NOMO-1 treated with dmso at 0.1 percent for 144 hours (cell line): ENCODE data around the gene BEST2.
"Not testable (repeated sequence)": the region's sequence is repeated elsewhere in the genome, so short reads cannot be mapped to it uniquely, and the experiment has no call there.

Experiments
- DNase-seq: peaks from one replicate; lab custom pipeline; 2025; ENCODE audit not compliant: unreplicated experiment; lab: John Stamatoyannopoulos, UW

Gene BEST2

GRCh38 chr19:12797607-12798006 lies 46.0 kb downstream of the BEST2 start:
- not testable (repeated sequence) for DNase-seq

DNA sequence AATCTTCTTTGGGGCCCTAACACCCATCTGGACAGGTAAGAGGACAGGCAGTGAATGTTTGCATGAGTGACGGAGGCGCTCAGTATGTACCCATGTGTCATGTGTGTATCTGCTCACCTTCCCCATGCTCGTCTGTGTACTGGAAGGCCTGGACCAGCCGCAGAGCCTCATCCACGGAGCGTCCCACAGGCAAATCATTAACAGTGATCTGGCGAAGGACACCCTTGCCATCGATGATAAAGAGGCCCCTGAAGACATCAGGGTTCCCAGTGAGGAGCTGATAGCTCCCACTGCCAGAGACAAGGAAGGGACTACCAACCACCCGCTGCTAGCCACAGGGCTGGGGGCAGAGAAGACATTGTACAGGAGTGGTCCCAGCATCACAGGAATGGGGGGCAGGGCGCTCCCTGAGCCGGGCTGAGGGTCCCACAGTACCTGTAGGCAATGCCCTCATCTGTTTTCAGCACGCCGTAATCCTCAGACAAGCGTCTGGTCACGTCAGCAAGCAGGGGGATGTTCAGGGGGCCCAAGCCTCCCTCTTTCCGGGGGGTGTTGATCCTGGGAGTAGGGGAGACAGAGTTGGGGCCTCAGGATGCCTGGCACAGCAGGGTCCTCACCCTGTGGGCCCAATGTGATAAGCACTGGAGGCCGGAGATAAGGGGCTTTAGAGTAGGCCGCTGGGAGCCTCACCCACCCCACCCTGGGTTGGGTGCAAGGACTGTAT lies 48.3 kb downstream of the BEST2 start:
- DNase-seq, result no peak

GRCh38 chr19:12800466-12800770 lies 48.8 kb downstream of the BEST2 start:
- no peak for DNase-seq

DNA sequence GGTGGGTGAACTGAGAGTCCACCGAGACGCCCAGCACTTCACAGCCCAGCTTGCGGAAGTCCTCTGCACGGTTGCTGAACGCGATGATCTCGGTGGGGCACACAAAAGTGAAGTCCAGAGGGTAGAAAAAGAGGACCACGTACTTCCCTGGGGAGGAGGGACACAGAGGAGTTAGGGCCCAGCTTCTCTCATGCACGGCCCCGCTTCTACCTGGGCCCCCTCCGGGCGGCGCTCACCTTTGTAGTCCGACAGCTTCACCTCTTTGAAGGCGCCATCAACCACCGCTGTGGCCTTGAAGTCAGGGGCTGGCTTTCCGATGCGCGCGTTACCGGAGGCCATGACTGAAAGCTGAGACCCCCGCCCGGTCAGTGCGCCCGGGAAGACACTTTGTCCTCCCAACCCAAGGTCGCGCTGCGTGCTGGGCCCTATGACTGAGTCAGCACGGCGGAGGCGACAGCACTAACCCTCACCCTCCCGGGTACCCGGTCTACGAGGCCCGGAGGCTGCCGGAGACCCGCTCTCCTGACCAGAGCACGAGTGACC lies 49.4 kb downstream of the BEST2 start:
- DNase-seq, result no peak

- DNase-seq, result peak; percentile 51
These were observed 50.1 kb downstream of the BEST2 start, which contains the start of the genes PRDX2 and THSD8 for GRCh38 chr19:12801466-12802266. PRDX2 (minus strand) TSS chr19:12801800; CDS start chr19:12801261, 539 bp downstream. THSD8 (plus strand) TSS chr19:12802069; CDS start chr19:12802072, 3 bp downstream.

GRCh38 chr19:12802267-12803106 lies 50.9 kb downstream of the BEST2 start:
- no peak for DNase-seq

GRCh38 chr19:12804051-12804450 lies 52.5 kb downstream of the BEST2 start:
- DNase-seq, result no peak

GRCh38 chr19:12806242-12807081 lies 54.9 kb downstream of the BEST2 start, which contains the start of gene RNASEH2A:
RNASEH2A (plus strand) TSS chr19:12806584; CDS start chr19:12806674, 90 bp downstream.
- DNase-seq, result peak; percentile 90
